ENCODE results near the gene CIITA.
A peak's percentile ranks its signal among the peaks of the same experiment; 100 is the strongest.
"Not testable (repeated sequence)": the region's sequence is repeated elsewhere in the genome, so short reads cannot be mapped to it uniquely, and the experiment has no call there.

The CIITA gene

DNA sequence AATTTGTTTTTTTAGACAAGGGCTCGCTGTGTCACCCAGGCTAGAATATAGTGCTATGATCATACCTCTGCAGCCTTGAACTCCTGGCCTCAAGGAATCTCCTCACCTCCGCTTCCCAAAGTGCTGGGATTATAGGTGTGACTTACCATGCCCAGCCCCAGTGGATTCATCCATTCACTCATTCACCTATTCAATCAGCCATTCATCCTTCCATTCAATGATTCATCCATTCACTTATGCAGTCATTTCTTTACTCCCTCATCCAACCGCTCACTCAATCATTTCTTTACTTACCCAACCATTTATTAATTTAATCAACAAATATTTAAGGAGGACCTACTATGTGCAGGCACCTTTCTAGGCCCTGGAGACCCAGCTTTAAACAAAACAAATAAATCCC is 39.5 kb downstream of the CIITA start:
- no peak for DNase-seq

DNA sequence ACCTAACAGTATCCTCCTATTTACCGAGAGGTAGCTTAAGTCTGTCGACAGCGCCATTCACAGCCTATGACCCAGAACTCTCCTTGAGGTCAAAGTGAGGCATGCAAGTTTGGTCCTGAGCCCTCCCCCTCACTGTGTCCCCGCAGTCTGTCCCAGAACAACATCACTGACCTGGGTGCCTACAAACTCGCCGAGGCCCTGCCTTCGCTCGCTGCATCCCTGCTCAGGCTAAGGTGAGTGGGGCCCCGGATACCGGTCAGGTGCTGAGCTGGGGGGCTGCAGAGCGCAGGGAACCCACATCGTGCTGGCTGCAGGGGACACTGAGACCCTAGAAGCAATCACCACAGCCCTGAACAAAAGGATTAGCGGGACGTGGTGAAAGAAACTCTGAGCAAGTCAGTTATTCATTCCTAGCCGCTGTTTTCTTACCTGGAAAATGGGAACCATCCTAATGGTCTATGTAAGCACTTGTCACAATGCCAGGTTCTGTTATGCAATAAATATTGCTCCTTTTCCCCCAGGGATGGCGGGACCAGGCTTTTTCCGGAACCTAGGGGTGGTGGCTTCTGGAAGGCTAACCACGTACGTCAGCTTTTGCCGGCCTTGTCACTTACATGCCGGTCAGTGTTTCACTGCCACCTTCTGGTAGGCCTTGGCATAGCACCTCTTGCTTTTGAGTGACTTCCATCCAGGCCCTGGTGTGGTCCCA is 41.4 kb downstream of the CIITA start:
- DNase-seq: peak in 55 of 58 donors; percentile 9 to 93 (median 75)

DNA sequence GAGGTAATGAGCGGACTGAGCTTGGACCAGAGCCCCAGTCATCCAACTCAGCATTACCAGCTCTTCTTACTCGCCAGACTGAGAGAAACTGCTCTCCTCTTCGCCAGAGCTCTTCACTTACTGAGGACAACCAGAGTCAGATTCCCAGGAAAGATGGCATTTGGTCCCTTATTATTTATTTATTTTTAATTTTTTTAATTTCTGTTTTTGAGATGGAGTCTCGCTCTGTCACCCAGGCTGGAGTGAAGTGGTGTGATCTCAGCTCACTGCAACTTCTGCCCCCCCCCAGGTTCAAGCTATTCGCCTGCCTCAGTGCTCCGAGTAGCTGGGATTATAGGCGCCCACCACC is 42.0 kb downstream of the CIITA start:
- DNase-seq: no peak

DNA sequence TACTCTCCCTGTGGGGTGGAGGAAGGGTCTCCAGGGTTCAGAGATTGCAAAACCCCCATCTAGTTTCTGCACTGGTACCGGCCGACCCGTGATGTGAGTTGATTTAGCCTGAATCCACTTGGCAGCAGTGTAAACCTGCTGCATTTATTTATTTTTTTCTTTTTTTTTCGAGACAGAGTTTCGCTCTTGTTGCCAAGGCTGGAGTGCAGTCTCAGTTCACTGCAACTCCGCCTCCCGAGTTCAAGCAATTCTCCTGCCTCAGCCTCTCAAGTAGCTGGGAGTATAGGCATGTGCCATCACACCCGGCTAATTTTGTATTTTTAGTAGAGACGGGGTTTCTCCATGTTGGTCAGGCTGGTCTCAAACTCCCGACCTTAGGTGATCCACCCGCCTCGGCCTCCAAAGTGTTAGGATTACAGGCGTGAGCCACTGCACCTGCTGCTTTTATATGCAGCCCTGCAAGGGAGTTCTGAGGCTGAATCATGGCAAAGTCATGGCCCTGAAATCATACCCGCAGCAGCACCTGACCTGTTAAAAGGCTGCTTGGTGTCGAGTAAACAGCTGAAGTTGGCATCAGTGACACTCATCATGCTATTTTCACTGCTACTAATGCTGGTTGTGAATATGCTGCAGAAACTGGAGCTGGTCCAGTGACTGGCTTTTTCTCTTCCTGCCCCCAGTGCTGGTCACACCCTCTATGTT is 43.9 kb downstream of the CIITA start:
- DNase-seq: no peak

DNA sequence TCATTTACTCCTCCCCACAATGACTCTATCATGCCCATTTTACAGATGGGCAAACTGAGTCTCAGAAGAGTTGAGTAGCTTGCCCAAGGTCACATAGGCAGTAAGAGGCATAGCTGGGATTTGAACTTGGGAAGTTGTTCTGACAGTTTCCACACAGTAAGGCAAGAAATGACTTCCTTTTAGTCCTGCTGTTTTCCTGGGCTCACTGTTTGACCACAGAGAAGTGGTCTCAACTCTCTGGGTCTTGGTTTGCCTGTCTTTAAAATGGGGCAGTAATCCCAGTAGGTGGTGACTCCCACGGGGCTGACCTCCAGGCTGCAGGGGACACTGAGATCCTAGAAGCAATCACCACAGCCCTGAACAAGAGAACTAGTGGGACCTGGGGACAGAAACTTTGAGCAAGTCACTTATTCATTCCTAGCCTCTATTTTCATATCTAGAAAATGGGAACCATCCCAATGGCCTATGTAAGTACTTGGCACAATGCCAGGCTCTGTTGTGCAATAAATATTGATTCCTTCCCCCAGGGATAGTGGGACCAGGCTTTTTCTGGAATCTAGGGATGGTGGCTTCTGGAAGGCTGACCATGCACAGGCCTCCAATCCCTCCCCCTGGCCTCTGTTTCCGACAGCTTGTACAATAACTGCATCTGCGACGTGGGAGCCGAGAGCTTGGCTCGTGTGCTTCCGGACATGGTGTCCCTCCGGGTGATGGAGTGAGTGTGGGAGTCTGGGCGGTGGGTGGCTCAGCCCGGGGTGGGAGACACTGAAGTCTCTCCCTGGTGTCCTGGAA is 44.7 kb downstream of the CIITA start:
- no peak for DNase-seq

DNA sequence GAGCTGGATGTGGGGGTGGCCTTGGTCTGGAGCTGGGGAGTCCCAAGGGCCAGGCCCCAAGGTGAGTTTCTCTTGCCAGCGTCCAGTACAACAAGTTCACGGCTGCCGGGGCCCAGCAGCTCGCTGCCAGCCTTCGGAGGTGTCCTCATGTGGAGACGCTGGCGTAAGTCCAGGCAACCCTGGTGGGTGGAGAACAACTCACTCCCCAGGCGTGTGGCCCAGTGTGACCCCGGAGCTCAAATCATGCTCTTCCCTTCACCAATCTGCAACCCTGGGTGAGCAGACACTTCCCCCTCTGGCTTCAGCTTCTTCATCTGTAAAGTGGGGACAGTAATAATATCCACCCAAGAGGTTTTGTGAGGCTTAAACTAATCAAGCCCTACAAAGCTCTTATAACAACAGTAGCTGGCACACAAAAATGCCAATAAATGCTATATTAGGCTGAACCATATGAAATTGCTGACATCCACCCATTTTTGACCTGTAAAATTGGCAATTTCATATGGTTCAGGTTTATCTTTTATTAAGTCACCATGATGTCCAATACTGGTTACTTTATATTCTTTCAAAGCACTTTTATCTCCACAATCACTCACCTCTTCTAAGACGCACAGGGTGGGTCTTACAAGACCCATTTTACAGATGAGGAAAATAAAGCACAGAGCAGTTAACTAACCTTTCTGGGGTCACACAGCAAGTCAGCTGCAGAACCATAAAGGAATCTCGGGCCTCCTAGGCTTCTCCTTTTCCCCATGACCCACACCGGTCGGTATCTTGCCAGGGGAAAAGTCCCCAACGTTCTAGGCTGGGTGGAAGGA is 45.5 kb downstream of the CIITA start:
- DNase-seq: peak in 4 of 58 donors; percentile 5 to 28 (median 22)

DNA sequence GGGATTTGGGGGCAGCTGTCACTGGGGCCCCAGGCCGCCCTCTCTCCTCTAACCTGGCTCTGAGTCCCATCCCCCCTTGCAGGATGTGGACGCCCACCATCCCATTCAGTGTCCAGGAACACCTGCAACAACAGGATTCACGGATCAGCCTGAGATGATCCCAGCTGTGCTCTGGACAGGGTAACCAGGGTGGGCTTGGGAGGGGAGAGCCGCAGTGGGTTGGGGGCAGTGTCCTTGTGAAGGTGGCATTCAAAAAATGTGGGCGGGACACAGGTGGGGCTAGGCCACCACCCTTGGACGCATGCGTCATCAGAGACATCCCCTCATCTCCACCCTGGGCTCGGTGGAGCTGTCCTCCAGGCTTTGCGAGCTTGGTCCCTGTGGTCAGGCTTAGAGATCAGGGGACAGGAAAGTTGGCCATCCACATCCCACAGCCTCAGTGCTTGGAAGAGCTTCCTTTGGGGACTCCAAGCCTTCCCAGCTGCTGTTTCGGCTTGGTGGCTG is 46.2 kb downstream of the CIITA start:
- DNase-seq: no peak

DNA sequence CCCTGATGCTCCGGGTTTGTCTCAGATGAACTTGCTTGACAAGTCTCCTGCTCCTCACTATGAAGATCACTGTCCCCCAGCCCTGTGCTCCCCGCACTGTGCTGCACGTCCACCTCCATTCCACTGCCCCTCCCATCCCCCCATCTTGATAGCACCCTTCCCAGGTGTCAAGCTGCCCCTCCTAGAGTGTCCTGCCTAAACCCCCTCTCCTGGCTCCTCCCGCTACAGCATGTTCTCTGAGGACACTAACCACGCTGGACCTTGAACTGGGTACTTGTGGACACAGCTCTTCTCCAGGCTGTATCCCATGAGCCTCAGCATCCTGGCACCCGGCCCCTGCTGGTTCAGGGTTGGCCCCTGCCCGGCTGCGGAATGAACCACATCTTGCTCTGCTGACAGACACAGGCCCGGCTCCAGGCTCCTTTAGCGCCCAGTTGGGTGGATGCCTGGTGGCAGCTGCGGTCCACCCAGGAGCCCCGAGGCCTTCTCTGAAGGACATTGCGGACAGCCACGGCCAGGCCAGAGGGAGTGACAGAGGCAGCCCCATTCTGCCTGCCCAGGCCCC is 46.7 kb downstream of the CIITA start:
- peak in 53 of 58 donors; percentile 7 to 83 (median 58) for DNase-seq

DNA sequence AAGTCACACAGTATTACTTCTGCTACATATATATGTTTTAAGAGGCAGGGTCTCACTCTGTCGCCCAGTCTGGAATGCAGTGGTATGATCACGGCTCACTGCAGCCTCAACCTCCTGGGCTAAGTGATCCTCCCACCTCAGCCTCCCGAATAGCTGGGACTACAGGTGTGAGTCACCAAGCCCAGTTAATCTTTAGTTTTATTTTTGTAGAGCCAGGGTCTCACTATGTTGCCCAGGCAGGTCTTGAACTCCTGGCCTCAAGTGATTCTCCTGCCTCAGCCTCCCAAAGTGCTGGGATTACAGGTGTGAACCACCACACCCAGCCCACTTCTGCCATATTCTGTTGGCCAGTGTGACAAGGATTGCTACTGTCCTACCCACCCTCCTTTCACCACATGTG is 48.3 kb downstream of the CIITA start:
- DNase-seq: not testable (repeated sequence)

DNA sequence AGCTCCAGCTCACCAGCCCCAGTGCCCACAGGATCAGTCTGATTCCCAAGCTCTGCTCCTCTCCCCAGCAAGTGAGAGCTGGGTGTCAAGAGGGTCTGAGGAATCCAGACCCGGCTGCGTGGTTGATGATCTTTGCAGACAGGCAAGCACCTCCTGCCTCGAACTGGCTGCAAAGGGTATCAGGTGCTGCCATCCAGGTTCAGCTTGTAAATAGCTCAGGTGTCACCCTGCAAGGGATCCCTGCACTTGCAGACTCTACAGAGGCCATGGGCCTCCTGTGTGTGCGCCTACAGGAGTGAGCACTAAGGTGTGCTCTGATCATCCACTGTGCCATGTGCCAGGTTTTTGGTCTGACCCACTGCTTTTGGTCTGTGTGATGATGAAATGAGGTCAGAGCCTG is 49.1 kb downstream of the CIITA start:
- DNase-seq: no peak

DNA sequence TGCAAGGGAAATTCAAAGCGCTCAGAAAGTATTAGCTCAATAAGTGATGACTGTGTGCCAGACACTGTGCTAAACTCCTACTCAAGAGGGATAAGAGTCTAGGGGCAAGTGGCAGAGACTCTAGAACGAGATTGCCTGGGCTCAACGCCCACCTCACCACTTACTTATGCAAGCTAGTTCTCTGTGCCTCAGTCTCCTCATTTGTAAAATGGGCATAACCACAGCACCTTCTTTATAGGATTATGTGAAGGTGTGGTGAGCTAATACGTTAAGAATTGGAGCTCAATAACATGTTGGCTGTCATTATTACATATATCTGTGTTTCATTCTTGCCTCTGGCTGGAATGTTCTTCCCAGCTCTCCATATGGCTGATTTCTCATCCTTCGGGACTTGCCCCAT is 49.9 kb downstream of the CIITA start:
- DNase-seq: no peak

DNA sequence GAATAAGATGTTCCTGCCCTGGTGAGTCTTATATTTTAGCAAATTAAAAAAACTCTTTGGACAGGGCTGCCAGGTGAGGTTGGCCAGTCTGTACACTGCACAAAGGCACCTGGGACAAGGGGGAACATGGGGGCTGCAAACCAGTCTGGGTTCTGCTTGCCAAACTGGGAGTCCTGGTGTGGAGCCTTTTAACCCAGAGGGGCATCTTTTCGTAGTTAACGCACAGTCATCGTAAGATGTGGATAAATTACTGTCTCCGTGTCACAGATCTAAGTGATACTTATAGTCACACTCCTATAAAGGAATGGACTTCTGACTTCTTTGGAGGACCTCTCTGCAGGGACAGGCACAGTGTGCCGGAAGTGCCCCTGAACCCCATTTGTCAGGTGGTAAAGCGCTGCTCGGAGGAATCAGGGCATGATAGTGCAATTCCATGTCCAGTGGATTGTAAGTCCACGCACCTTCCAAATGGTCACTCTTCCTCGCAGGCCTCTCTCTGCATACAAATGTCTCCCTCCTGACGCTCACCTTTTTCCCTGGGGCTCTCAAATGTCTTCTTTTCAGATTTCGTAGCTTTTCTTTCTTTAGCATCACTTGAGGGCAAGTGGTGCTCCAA is 50.6 kb downstream of the CIITA start:
- DNase-seq: no peak

DNA sequence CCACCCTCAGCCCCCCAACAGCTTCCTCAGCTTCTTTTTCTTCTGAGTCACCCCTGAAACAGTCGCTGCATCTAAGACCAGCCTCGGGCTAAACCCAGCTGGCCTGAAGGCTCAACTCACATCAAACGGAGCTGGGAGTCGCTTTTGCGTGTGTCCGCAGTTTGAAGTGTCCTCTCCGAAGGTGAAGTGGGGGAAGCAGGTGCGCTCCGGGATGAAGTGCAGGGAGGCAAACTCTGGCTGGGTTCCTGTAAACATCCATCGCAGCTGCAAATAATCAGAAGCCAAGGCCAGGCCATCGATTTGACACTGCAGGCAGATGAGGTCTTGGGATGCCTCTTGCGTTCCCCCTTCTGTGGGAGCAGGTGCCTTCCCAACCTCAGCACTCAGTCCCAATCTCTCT is 52.1 kb downstream of the CIITA start:
- not testable (repeated sequence) for DNase-seq

DNA sequence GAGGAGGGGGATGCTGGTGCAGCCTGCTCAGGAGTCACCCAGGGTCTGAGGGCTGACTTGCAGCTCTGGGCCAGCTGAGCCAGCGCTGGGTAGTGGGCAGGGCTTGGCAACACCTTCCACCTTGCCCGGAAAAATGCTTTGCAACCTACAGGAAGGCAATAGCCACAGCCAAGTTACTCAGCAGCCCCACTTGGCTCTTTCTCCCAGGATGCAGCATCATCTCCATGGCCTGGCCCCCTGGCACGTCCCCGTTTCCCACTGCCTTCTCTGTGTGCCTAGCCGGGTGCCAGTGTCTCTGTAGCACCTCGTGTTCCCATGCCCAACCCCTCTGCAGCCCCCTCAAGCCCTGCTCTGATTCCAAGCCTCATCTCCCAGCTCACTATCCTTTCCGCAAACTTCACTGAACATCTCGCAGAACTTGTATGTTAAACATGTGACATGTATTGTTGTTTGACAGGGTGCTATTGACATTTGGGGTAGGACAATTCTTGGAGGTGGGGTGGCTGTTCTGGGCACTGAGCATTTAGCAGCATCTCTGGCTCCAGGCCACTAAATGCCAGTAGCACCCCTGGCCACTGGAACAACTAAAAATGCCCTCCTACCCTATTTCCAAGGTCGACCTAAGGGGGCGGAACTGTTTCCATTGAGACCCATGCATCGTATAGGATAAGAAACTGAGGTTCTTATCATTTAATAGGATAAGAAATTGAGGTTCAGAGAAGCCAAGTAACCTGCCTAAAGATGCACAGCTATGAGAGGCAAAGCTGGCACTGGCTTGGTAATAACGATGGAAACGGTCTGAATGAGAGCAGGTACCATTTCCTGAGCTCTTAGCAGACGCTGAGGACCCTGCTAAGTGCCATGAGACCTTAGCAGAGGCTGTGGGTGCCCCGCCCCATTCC is 53.1 kb downstream of the CIITA start:
- peak in 7 of 58 donors; percentile 6 to 67 (median 25) for DNase-seq

DNA sequence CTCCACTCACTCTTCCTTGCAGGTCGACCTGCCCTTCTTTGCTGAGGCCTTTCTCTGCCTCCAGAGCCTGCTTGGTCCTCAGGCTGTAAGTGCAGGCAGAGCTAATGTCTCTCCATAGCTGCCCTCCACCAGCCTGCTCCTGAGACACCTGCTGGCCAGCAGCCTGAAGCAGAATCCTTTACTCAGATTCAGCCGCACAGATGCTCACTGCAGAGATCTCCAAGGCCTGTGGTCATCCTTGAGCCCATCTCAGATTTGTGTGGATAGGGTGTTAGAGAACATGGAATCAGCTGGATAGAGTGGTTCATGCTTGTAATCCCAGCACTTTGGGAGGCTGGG is 53.7 kb downstream of the CIITA start:
- DNase-seq: no peak

DNA sequence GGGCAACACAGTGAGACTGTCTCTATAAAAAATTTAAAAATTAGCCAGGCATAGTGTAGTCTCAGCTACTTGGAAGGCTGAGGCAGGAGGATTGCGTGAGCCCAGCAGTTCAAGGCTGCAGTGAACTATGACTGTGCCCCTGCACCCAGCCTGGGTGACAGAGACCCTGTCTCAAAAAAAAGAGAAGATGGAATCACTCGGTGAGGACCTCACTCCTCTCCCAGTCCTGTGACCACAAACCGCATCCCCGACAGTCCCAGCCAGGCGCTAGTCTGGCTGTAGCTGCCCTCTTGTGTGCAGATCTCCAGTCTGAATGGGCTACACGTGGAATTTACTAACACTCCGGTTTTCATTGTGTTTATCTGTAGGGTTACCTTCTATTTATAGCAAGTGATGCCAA is 54.1 kb downstream of the CIITA start:
- DNase-seq: no peak

DNA sequence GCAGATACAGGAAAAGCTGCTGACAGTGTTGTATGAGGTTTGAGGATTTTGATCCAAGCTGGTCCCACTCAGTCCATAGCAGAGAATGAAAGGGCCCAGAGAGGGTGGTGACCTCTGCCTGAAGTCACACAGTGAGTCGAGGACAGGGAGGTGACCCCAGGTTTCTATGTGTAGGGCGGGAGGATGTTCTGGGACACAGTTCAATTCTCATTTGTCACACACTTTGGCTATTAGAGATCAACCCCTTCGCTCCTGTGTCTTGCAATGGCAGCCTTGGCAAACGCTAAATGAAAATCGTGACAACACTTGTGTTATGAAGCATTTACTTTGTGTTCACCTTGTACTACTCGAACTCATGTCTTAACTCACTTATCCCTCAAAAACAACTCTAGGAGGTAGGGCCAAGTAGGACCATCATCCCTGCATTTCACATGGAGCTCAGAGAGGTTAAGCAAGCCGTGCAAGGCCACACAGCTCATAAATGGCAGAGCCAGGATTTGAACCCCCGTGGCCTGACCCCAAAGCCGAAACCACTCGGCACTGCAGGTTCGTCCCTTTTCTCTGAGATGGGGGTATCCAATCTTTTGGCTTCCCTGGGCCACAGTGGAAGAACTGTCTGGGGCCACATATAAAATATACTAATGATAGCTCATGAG is 55.1 kb downstream of the CIITA start:
- DNase-seq: no peak

DNA sequence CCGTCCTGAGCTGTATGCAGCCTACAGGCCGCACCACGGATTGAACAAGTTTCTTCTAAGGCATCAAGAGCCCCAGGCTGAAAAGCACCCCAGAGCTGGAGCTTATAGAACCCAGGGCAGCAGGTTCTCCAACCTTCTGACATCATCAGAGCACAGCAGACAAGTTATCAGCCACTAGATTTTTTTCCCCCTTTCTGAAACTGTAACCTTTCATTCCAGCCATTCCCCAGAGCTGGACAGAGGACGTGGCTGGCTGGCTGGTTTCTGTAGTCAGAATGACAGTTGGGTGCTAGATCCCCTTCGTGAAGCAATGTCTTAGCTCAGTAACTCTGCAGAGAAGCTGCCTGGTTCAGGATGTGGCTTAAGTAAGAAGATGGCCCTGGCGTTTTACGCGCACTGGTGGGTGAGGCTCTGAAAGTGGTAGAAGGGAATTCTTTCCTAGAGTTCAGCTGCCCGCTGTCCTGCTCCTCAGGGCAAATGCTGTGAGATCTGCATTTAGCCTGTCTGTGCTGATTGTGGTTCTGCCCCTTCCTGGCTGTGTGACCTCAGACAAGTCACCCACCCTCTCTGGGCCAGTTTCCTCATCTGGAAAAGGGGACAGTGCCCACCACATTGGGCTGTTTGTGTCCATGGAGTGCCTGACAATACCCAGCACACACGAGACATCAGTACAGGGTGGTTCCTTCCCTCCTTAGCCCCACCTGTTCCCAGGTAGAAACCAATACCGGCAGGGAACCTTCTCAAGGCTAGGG is 56.1 kb downstream of the CIITA start:
- no peak for DNase-seq
